EL (cell line): ENCODE measurements around the gene PAX5.
A peak's percentile ranks its signal among the peaks of the same experiment; 100 is the strongest.

Experiments
- DNase-seq: peaks from one replicate; pipeline ENCODE4 v3.0.0-alpha.2; 2016

Gene PAX5

DNA sequence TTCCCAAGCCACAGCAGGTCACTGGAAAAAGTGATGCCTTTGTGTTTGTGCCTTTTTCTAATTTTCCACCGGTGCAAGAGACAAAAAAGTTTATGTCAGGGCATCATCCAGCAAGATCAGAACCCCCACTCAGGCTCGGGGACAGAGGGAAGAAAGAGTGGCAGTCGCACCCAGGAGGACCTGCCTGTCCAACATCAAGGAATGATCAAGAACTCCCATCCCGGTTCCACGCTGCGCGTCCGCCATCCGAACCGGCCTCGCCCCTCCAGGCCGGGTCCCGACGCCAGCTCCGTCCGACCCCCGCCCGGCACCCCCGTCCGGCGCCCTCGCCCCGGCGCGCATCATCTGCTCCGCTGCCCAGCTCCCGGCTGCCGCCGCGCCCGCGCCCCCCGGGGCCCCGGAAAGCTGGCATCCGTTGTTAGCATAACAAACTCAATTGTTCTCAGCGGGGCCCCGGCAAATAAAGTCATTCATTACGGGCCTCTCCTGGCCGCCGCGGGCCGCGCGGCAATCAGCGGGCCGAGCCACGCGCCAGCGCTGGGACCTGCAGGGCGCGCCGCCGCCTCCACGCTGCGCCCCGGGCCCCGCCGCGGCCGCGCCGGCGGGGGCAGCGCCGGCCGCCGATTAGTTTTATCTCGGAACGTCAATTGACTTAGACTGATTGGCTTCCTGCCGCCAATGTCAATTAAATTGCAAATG is 48.1 kb downstream of the PAX5 start:
- DNase-seq, result no peak

DNA sequence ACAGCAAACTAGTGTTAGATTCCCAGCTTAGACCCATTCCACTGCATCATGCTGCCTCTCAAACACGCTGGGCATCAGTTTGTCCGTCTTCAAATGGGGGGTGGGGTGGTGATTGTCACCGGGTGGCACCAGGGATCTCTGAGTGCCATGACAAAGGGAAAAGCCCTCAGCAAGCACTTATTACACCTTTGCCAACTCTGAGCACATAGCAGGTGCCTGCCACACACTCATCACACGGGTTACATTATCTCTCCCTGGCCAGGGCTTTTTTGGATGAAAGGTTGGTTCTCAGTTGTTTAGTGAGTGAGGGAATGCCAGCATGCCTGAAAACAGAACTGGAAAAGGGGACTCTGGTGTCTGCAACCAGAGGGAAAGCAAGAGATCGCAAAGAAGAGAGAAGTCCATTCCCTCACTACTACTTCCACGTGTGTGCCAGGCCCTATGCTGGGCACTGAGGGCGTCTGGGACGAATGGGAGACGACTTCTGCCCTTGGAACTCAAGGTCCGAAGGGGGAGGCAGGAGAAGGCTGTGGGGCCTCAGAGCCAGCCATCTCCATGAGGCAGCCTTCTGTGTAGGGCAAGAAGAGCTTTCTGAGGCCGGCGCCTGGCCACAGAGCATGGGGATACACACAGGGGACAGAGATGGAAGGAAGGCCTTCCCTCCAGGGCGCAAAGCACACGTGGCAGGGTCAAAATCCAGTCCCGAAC is 48.9 kb downstream of the PAX5 start:
- no peak for DNase-seq

DNA sequence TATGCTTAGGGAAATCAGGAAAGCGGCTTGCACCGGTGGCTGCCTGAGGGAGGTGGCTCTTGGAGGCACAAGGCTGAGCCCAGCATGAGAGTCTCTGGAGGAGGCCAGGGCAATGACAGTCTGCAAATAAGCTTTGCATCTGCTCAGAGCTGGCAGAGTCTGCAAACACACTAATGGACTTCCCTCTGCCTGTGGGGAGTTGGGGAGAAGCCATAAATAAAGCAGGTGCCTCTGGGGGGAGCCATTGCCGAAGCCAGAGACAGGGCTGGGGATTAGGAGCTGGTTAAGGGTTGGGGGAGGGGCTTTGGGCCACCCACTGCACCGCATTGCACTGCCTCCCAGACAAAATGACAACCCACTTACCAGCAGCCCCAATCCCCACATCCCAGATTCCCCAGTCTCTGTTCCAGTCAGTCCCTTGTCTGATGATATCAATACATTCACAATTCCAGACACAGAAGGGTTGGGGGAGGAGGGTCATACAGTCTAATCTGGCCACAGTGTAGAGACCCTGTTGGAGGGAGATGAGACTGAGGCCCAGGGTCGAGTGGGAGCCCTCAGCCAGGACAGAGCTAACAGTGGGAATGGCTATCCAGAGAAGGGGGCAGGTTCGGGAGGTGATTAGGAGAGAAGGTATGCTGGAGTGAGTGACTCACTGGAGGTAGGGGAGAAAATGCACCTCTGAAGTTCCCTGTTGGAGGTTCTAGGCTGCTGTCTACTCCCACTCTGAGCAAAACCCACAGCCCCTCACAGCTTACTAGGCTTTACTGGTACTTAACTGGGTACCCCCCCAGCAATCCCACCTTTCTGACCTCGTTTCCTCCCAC is 53.7 kb downstream of the PAX5 start:
- DNase-seq, result no peak

DNA sequence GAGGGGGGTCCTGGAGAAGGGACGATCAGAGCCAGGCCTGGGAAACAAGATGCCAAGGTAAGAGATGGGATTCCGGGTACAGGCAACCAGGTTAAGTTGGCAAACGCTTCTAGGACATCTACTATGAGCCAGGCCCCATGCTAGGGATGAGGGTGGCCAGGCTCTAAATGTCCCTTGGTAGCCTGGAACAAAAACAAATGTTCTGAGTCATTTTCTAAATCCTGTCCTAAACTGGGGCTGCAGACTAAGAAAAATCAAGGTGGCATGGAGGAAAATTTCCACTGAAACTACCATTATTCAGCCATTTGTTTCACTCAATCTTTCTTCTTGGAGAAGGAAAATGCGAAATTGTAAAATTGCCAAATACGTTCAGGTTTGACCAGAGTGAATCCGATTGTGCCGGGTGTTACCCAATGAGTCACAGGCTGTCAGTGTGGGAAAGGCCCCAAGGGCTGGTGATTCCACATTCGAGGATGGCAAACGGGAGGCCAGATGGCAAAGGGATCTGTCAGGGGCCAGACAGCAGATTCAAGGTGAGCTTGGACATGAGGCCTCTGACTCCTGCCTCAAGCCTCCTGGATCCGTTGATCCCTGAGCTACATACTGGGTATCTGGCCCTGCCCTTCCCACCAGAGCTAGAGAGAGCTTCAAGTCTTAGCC is 57.6 kb downstream of the PAX5 start:
- peak; percentile 68 for DNase-seq

DNA sequence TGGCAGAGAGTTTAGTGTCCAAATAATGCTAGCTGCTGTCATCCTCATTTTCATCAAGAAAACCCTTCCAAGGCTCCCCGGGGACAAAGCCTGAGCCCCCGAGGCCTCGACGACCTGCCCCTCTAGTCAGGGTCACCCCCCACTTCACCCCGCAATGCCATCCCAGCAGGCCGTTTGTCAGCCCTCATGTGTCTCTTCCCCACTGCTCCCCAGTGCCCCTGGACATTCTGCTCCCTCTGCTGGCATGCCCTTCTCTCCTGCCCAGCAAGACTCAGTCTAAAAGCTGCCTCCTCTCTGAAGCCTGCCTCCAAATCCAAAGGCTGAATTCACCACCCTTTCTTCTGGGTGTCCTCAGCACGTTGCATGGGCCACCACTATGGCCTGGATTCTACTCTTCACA is 59.3 kb downstream of the PAX5 start:
- no peak for DNase-seq

DNA sequence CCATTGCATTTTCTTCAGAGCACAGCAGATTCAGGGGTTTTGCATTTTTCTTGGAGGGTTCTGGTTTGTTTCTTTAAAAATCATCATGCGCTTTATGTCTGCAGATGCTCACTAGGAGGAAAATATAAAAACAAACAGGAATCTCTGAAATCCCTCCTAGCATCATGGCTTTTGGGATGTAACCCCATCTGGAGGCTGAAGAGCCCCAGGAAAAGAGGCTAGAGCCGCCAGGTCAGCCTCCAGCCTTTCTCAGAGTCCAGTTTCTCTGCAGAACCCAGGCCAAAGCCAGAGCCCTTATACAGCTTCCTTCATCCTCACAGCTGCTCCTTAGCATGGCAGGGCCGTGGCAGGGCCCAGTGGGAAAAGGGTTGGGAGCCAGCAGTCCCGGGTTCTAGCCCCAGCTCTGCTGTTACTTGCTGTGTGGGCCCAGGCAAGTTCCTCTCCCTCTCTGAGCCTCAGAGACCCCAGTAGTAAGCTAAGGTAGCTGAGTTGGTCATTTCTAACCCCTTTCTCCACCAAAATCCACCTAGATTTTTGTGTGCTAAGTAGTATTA is 62.1 kb downstream of the PAX5 start:
- DNase-seq, result no peak

DNA sequence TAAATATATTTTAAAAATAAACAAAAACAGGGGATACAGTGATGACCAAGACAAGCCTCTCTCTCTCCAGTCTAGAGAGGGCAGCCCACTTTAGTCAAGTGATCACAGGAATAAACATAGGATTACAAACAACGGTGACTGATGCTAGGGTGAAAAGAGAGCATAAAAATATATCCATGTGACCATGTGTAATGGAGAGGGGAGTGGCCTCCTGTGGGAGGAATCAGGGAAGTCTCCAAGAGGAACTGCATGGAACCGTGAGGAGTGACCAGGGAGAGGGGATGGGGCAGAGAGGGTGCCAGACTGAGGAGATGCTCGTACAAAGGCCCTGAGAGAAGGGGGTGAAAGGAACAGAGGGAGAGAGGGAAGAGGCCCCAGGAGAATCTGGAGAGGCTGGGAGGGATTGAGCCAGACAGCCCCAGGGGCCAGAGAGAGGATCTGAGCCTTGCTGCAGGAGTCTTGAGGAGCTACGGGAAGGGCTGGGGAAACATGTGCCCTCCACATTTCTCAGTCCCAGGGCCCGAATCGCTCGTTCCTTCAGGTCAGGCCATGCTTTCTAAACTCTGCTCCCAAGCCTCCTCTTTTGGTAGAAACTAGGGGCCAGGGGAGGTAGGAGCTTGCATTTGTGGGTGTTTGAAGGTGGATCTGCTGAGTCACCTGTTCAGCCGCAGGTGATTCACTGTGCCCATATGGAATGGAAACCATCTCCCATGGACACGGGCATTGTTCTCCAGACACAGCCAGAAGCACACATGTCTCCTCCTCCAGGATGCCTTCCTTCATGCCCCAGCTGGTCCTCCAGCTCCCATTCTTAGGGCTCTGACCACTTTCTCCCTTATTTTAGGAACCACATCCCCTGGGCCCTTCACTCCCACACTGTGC is 63.8 kb downstream of the PAX5 start:
- no peak for DNase-seq

DNA sequence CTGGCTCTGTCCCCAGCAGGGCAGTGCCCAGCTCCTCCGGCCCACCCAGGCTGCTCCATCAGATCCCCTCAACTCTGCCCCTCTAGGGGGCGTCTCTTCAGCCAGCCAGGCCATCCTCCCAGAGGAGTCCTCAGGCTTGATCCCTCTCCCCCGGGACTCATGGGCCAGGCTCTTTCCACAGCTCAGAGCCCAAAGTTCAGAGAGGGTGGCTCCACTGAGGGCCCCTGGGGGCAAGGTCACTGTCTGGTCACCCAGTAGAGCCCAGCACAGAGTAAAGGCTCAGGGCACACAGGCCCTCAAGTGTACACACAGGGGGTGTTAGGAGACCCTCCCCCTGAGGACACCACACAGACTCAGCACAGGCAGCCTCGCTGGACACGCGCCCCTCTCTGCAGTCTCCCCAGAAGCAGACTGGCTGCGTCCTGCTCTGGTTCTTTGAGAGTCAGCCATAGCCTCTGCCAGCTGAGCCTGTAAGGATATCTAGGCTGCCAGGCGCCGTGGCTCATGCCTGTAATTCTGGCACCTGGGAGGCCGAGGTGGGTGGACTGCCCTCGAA is 64.8 kb downstream of the PAX5 start:
- DNase-seq, result no peak

DNA sequence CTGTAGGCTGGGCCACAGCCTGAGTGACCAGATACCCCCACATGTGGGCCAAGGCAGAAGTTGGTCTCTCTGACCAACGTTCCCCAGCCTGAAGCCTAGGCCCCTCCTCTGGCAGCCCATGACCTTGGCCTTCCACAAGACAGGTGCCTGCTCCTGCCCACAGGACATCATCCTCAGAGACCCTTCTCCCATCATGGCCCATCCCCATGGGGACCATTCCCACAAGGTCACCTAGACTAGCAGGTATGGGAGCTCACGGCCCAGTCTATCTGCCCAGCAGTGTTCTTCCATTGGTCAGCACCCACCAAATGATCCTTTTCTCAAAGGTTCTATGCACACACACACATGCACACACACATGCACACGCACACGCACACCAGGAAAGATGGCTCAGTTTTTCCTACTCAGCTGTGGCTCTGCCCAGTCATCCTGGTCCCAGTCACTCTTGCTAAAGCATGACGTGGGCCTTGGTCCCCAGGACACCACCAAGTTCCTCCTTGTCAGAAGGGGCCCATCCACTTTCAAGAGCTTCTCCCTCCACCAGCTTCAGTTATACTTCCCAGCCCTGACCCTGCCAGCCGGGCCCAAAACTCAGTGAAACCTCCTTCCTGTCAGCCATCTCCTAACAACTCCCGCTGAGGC is 65.4 kb downstream of the PAX5 start:
- no peak for DNase-seq

DNA sequence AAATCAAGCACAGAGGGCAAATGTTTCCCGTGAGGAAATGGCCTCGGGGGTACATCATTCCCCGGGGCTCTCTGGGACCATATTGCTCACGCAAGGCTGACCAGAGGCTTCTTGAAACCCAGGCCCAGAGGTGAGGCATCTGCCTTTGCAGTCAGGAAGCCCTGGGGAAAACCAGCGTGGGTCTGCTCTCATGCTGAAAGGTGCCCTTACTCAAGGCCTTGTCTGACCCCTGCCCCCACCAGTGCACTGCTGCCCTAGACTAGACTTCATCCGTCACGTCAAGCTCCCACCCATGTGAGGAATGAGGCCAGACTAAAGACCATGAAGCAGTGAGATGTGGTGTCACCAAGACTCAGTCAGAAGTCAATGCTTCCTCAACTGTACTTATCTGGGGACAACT is 66.1 kb downstream of the PAX5 start:
- no peak for DNase-seq

DNA sequence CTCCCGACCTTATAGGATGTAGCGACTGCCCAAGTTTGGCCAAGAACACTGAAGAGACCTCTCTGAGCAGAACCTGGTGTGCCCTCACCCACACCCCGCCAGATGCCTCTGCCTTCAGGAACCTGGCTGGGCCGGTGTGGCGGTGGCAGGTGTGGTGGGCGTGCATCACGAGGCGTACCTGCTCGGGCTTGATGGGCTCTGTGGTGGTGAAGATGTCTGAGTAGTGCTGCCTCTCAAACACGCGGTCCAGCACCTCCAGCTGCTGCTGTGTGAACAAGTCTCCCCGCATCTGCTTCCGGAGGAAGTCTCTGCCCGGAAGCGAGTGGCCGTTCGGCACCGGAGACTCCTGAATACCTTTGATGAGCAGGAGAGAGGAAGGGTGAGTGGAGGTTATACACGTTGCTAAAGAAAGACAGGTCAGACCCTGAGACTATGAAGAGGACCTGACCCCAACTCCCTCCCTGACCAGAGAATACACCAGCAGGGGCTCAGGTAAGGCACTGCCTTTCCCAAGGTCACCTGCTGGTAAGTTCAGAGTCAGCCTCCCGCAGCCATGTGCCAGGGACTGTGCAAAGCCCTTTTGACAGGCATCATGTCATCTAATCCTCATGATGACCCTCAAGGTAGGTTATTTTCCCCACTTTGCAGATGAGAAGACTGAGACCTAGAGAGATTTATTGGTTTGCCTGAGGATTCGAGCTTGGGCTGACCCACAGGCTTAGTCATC is 67.5 kb downstream of the PAX5 start:
- DNase-seq, result no peak

DNA sequence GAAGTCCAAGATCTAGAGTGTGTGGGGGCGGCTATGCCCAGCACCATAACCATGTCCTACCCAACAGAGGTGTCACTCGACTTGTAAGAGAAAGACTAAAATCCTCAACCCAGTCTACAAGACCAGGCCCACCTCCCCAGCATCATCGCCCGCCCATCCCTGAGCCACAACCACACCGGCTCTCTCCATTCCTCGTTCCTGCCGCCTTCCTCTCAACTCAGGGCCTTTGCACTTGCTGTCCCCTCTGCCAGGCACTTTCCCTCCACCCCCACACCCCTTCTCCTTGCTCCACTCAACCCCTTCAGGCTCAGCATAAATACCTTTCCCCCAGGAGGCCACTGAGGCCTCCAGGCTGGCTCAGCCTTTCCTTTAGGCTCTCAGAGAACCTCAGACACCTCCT is 69.3 kb downstream of the PAX5 start:
- no peak for DNase-seq

DNA sequence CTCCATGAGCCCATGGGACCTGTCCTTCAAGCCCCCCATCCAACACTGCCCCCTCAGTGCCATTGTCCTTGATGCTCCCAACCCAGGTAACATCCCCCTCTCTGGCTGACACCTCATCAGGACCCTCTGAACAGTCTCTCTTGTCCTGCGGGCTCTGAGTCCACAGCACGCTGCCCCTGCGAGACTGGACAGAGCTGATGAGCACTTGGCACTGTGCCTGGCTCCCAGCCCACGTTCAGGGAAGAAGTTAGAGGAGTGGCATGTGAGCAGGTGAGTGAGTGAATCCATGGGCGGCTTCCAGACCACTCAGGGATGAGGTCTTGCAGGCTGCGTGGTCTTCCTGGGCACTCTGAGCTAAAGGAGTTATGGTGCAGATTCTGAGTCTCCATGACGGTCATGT is 70.7 kb downstream of the PAX5 start:
- DNase-seq, result no peak

DNA sequence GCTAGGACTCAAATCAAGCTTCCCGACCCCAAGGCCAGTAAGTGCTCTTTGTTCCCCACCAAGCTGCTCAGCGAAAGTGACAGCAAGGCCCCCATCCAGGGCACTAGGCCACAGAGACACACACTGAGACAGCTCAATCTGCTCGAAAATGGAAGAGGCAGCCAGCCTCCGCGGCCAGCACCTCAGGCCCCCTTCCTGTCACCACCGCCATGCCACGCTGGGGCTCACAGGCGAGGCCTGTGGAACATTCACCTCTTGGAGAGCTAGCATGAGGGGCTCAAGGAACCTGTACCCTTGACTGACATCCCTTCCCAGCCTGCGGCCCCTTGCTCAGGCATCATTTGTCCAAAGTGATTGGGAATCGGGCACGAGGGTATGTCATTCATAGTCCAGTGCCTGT is 71.4 kb downstream of the PAX5 start:
- no peak for DNase-seq

DNA sequence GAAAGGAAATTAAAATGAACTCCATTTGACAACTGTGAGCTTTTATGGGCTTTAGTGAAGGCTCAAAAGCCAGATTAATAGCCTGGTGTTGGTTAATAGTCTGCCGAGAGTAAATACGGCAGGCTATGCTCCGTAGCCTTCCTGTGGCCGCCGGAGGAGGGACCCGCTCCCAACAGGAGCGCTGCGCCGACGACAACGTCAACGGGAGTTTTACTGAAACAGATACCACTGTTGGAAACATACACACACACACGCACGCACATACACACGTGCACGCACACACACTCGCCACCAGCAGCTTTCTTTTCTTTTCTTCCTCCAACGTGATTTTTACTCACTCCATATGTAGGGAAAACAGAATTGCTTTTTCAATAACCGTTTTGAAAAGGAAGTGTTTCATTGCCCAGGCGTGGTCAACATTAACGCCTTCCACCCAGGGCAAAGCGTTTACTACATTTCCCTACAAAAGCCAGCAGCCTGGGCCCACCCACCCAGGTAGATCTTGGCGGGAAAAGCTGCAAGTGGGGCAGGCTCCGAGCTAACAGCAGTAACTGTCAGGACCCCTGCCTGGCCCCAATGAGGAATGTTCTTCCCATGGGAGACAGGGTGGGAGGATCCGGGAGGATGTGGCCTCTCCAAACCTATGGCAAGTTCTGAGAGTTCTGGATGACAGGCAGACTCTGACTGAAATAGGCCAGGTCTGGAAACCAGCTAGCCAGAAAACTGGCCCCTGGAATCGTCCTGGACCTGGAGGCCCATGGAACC is 72.3 kb downstream of the PAX5 start:
- DNase-seq, result no peak

DNA sequence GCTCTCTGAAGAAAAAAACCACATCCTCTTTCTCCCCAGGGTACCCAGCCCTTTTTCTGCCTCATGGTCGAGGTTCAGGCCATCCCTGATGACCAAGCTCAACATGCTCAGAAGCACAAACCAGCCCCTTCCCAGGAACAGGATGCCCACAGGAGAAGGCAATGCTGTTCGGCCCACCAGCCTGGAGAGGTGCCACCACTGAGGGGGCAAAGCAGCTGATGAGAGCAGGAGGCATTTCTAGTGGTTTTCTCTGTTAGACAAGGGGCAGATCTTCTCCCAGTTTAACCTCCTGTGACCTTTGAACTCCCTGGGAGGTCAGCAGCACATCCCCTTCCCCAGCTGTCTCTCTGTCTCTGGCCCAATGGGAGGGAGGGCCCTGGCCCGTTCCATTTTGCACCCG is 73.0 kb downstream of the PAX5 start:
- DNase-seq, result no peak

DNA sequence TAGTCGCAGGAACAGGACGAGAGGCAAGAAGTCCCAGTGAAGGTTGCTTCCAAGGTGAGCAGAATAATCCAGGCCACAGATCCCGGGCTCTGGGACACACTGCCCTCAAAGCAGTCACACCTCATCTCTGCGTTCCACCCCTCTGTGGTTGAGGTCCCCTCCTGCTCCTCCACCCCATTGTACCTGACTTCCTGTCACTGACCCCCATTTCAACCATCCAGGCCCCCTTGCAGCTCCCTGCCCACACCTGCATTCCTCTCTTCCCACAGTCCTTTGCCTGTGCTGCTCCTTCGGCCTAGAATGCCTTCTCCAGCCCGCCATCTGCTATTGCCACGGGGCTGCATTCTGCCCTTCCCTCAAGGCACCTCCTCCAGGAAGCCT is 73.5 kb downstream of the PAX5 start:
- DNase-seq, result no peak

DNA sequence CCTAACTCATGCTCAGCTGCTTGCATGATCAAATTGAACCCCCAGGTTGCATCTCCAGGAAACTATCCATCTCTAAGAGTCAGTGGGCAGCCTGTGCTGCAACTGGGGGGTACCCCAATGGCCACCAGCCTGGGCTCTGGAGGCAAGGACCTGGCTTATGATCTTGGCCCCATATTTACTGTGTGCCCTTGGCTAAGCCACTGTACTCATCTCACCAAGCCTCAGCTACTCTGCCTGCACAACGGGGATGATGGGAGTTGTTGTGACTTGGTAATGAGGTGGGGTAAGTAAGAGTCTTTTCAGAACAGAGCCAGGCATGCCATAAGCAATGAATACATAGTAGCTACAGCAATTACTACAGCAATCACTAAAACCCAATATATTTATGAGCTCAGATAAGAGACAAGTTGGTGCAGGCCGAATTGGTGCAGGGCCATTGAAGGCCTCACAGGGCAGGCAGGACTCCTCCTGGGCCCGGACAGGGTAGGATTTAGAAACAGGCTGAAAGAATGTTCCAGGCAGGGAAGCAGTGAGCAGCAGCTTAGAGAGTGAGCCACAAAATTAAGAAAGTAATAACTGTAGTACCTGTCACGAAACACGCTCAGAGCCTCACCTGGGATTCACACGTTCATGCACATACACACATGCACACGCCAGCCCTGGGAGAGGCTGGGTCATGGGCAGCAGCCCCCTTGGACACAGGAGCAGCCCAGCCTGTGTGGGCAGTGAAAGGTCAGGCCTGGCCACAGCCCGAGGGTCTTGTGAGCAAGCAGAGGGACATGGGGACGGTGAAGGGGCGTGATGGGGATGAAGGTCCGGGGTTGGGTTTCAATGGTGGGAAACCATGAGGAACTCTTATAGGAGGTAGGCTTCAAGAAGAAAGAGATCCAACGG is 74.1 kb downstream of the PAX5 start:
- no peak for DNase-seq

DNA sequence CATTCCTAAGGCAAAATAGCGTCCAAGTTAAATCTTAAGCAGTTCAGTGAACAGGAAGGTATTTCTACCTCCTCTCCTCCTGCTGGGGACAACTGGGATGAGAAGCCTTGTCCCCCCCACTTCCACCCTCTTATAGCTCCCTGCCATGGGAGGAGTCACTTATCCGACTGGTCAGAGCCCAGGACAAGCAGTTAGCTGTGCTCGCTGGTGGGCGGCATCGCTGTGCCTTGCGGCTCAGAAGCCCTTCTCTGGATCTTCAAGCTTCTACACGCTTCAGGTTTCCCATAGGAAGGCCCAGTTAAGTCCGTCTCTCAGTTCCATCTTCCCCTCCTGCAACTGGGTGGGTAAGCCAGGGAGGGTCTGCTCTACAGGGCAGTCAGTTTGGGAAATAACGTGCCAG is 77.2 kb downstream of the PAX5 start:
- no peak for DNase-seq
